H1 (cell line): ENCODE results near the gene ARHGAP10. TPM values are rescaled to one million over a fixed set of nuclear protein-coding genes. Genes with fewer than 3 reads are reported as not detected.

Experiments used
- CTCF ChIA-PET: fragments of 300-600 bp; sonication (Branson Sonifier 250); formaldehyde crosslinking; loops from one replicate; lab custom pipeline; 2021; ENCODE audit not compliant: partially characterized antibody; lab: Charles Lee
- POLR2A ChIA-PET: fragments of 300-600 bp; sonication (Branson Sonifier 250); formaldehyde crosslinking; loops from one replicate; lab custom pipeline; 2021; ENCODE audit warnings: inconsistent platforms; ENCODE audit not compliant: partially characterized antibody; lab: Charles Lee
- DNase-seq, 2 experiments: peaks; one replicate each; pipeline versions ENCODE4 v3.0.0 to v3.0.0-alpha.2; 2010 to 2022; ENCODE audit warnings: low spot score in 2 of 2, low read depth in 1 of 2, mixed read lengths in 1 of 2
- FAIRE-seq: peaks from 2 replicates; lab custom pipeline; 2011; peaks lifted over from hg19 to GRCh38; lab: Jason Lieb, UNC
- H2AFZ ChIP-seq: 2 replicates; pipeline ENCODE4 v1.8.1; 2012; ENCODE audit warnings: low read length, inconsistent platforms
- H2AK5ac ChIP-seq: 2 replicates; pipeline ENCODE4 v1.6.1; 2013; ENCODE audit warnings: low read depth, low read length
- H2BK120ac ChIP-seq: replicated peaks from 2 replicates; pipeline ENCODE3; 2013; ENCODE audit warnings: low read depth, low read length, inconsistent platforms
- H2BK12ac ChIP-seq: 2 replicates; pipeline ENCODE4 v1.6.1; 2013; ENCODE audit warnings: low read depth, low read length
- H2BK15ac ChIP-seq: 2 replicates; pipeline ENCODE4 v1.6.1; 2013; ENCODE audit warnings: low read length
- H2BK20ac ChIP-seq: 2 replicates; pipeline ENCODE4 v1.6.1; 2013; ENCODE audit warnings: low read length
- H2BK5ac ChIP-seq: 2 replicates; pipeline ENCODE4 v1.6.1; 2013; ENCODE audit warnings: low read depth, low read length
- H3K14ac ChIP-seq: 2 replicates; pipeline ENCODE4 v1.6.1; 2013; ENCODE audit warnings: inconsistent platforms; ENCODE audit not compliant: insufficient read length
- H3K18ac ChIP-seq: 2 replicates; pipeline ENCODE4 v1.6.1; 2013; ENCODE audit warnings: low read length; ENCODE audit errors: extremely low read depth
- H3K23ac ChIP-seq: 2 replicates; pipeline ENCODE4 v1.6.1; 2013; ENCODE audit warnings: inconsistent platforms; ENCODE audit not compliant: insufficient read length
- H3K23me2 ChIP-seq: 2 replicates; pipeline ENCODE4 v1.6.1; 2013; ENCODE audit warnings: low read depth, low read length
- H3K27ac ChIP-seq: 2 replicates; pipeline ENCODE4 v1.6.1; 2011; ENCODE audit warnings: low read depth, low read length, inconsistent platforms
- H3K27me3 ChIP-seq, 4 experiments: replicated peaks in 1 of 4; 1 replicate in 1 of 4; 2 replicates in 3 of 4; pipeline versions ENCODE4 v1.6.1 to v1.8.1; 2011 to 2013; ENCODE audit warnings: low read length in 3 of 4, mild to moderate bottlenecking in 3 of 4, inconsistent platforms in 2 of 4, mixed read lengths in 2 of 4, moderate library complexity in 1 of 4; ENCODE audit not compliant: control insufficient read depth in 3 of 4, insufficient read depth in 3 of 4; ENCODE audit errors: extremely low read depth in 1 of 4
- H3K36me3 ChIP-seq, 4 experiments: 2 replicates each; pipeline versions ENCODE4 v1.6.1 to v1.8.1; 2011 to 2013; ENCODE audit warnings: mild to moderate bottlenecking in 4 of 4, low read length in 3 of 4, moderate library complexity in 2 of 4, control low read depth in 1 of 4, inconsistent platforms in 1 of 4; ENCODE audit not compliant: insufficient read depth in 4 of 4, control insufficient read depth in 2 of 4
- H3K4ac ChIP-seq: replicated peaks from 2 replicates; pipeline ENCODE3; 2013; ENCODE audit warnings: low read length, low read depth, mixed read lengths, inconsistent platforms; ENCODE audit not compliant: insufficient read length
- H3K4me1 ChIP-seq, 4 experiments: replicated peaks in 1 of 4; 1 replicate in 1 of 4; 2 replicates in 3 of 4; pipeline versions ENCODE4 v1.6.1 to v1.8.1; 2011 to 2013; ENCODE audit warnings: low read length in 3 of 4, inconsistent platforms in 2 of 4, mixed read lengths in 1 of 4; ENCODE audit not compliant: insufficient read depth in 4 of 4, control insufficient read depth in 3 of 4
- H3K4me2 ChIP-seq, 2 experiments: 2 replicates each; pipeline versions ENCODE4 v1.6.1 to v1.8.1; 2011 to 2013; ENCODE audit warnings: low read depth in 2 of 2, low read length in 2 of 2, control low read depth in 1 of 2, inconsistent platforms in 1 of 2, mild to moderate bottlenecking in 1 of 2; ENCODE audit not compliant: insufficient read depth in 1 of 2
- H3K4me3 ChIP-seq, 4 experiments: fragments of 200-600, 300-600 bp in 1 of 4; sonication (generic), shearing (Covaris generic), sonication (Bioruptor Twin) in 1 of 4; 2 replicates each; pipeline versions ENCODE4 v1.5.1 to v1.8.1; 2011 to 2016; ENCODE audit warnings: low read length in 4 of 4, low read depth in 3 of 4, control low read depth in 2 of 4, inconsistent platforms in 2 of 4, mild to moderate bottlenecking in 2 of 4, mixed read lengths in 1 of 4, moderate library complexity in 1 of 4; ENCODE audit not compliant: insufficient read depth in 2 of 4; ENCODE audit errors: extremely low read depth in 1 of 4
- H3K56ac ChIP-seq: replicated peaks from 2 replicates; pipeline ENCODE3; 2013; ENCODE audit warnings: low read depth, mild to moderate bottlenecking, mixed read lengths, low read length, inconsistent platforms; ENCODE audit not compliant: insufficient read length
- H3K79me1 ChIP-seq: 2 replicates; pipeline ENCODE4 v1.6.1; 2013; ENCODE audit warnings: low read depth, low read length, control low read depth
- H3K79me2 ChIP-seq, 2 experiments: 2 replicates each; pipeline versions ENCODE4 v1.6.1 to v1.8.1; 2012 to 2013; ENCODE audit warnings: low read length in 2 of 2, mild to moderate bottlenecking in 2 of 2, inconsistent platforms in 1 of 2; ENCODE audit not compliant: insufficient read depth in 2 of 2, control insufficient read depth in 1 of 2
- H3K9ac ChIP-seq, 4 experiments: replicated peaks in 1 of 4; 1 replicate in 1 of 4; 2 replicates in 3 of 4; pipeline versions ENCODE4 v1.6.1 to v1.8.1; 2011 to 2013; ENCODE audit warnings: low read depth in 3 of 4, low read length in 3 of 4, control low read depth in 2 of 4, mild to moderate bottlenecking in 2 of 4, moderate library complexity in 2 of 4, inconsistent platforms in 1 of 4; ENCODE audit errors: extremely low read depth in 1 of 4
- H3K9me3 ChIP-seq, 2 experiments: 2 replicates each; pipeline versions ENCODE4 v1.6.1 to v1.8.1; 2012 to 2013; ENCODE audit warnings: mild to moderate bottlenecking in 2 of 2, moderate library complexity in 2 of 2, control low read depth in 1 of 2, inconsistent platforms in 1 of 2, low read depth in 1 of 2, low read length in 1 of 2, mixed read lengths in 1 of 2; ENCODE audit not compliant: insufficient read depth in 2 of 2
- H4K20me1 ChIP-seq, 2 experiments: replicated peaks in 1 of 2; 2 replicates each; pipeline versions ENCODE3 to v1.8.1; 2011 to 2013; ENCODE audit warnings: inconsistent platforms in 2 of 2, low read length in 2 of 2, mild to moderate bottlenecking in 1 of 2; ENCODE audit not compliant: insufficient read depth in 2 of 2, control insufficient read depth in 1 of 2
- H4K5ac ChIP-seq: 2 replicates; pipeline ENCODE4 v1.6.1; 2013; ENCODE audit warnings: low read length, low read depth, mixed read lengths, inconsistent platforms; ENCODE audit not compliant: insufficient read length
- H4K8ac ChIP-seq: 2 replicates; pipeline ENCODE4 v1.8.0; 2013; ENCODE audit warnings: mild to moderate bottlenecking, moderate library complexity, low read length, inconsistent platforms; ENCODE audit not compliant: insufficient read depth; ENCODE audit errors: extremely low read depth
- H4K91ac ChIP-seq: replicated peaks from 2 replicates; pipeline ENCODE3; 2013; ENCODE audit warnings: low read length, mixed read lengths, inconsistent platforms; ENCODE audit not compliant: insufficient read length
- CEBPB ChIP-seq: IDR thresholded peaks from 2 replicates; pipeline ENCODE4 v1.6.1; 2012; ENCODE audit warnings: low read depth, low read length
- GABPA ChIP-seq: IDR thresholded peaks from 2 replicates; pipeline ENCODE4 v1.6.1; 2011; ENCODE audit warnings: mild to moderate bottlenecking, low read length, moderate library complexity, borderline replicate concordance; ENCODE audit not compliant: insufficient read depth
- RAD21 ChIP-seq, 2 experiments: IDR thresholded peaks in 1 of 2; conservative IDR thresholded peaks in 1 of 2; 2 replicates each; pipeline ENCODE4 v1.6.1; 2011; ENCODE audit warnings: low read depth in 2 of 2, low read length in 2 of 2, improper control_type of control experiment in 1 of 2, inconsistent platforms in 1 of 2, mild to moderate bottlenecking in 1 of 2, moderate library complexity in 1 of 2
- RFX5 ChIP-seq: IDR thresholded peaks from 2 replicates; pipeline ENCODE4 v1.6.1; 2011; ENCODE audit warnings: low read depth, low read length, improper control_type of control experiment, borderline replicate concordance
- SIRT6 ChIP-seq: IDR thresholded peaks from one replicate; pipeline ENCODE4 v1.7.1; 2012; ENCODE audit warnings: low read length, inconsistent platforms
- WGBS, 2 experiments: shearing (Covaris generic) in 1 of 2; methylation state at CpG; one replicate each; pipeline versions ENCODE4 v1.1.6 to v1.1.7; 2013 to 2015; ENCODE audit warnings: low lambda C conversion rate in 2 of 2, mixed read lengths in 2 of 2, inconsistent platforms in 1 of 2, low coverage in 1 of 2, missing lambda C conversion rate in 1 of 2; ENCODE audit not compliant: insufficient replicate concordance in 2 of 2, insufficient coverage in 1 of 2, insufficient read length in 1 of 2; ENCODE audit errors: extremely low coverage in 1 of 2, missing lambda C conversion rate in 1 of 2; 5-methylcytosine and 5-hydroxymethylcytosine counted together
- polyA plus RNA-seq, 7 experiments: library from polyadenylated mRNA; depleted of rRNA in 3 of 7; stranded (reverse) in 5 of 7; unstranded in 2 of 7; fragments of >200 nt in 5 of 7; fragments of 200-250 nt in 2 of 7; gene quantifications; 1 replicate in 5 of 7; 2 replicates in 1 of 7; 4 replicates in 1 of 7; pipeline versions ENCODE4 v1.2.1 to v1.2.3, GENCODE V29; 2011 to 2013; ENCODE audit warnings: missing spikeins in 2 of 7, mixed read lengths in 2 of 7
- total RNA-seq: library from RNA; stranded (reverse); fragmentation: NEBNext Ultra II Directional; extraction: Animal tissue kit (Norgen Biotek cat#: 25700); gene quantifications from 2 replicates; pipeline ENCODE4 v1.2.1, GENCODE V29; 2021

The ARHGAP10 gene
- total and polyA plus RNA-seq, 2 of the 8 experiments (the other 6 are each of a cell fraction or from before 2014, with no cell fraction given): 3.7 to 6.1 TPM

DNA sequence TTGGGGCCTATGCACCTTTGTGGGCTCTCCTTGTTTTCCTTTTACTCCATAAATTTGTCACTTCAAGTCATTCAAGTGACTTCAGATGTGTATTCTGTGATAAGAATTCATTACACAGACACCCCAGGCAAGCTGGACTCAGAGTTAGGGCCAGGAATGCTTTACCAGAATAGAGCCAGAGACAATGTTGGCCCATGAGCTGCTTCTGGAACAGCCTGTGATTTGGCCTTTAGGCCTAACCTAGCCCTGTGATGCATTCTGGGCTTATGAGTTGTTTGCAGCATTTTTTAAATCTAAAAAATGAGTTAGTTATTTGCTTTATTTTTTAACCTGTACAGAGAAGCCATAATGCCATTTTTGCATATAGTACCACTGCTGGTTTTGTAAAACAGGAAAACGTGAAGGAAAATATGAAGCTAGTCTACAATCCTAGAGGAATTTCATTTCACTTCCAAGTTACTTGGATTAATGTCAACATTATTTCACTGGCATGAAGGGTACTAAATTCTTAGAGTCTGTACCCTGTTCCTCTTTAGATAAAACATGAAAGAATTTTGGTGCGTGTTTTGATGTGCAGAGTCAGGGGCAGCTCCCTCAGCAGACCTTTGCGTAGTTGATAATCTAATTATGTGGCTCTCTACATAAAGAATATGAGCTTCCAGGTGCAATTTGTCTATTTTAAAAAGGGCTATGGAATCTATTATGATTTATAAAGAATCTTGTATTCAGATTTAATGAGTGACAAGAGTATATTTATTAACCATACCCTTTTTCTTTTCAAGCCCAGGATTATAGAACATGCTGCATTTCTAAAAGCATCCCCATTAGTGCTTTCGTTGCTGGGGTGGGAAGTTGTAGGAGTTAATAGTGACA, 84.7 kb downstream of the ARHGAP10 start:
- H3K79me1 ChIP-seq: no peaks in the 10 kb centered on the region
- H3K9me3 ChIP-seq: no peaks in the 10 kb centered on the region
- H3K36me3 ChIP-seq: no peaks in the 10 kb centered on the region
- DNase-seq: no peak
- no peaks in the 10 kb centered on the region for H4K20me1 ChIP-seq
- no peak overlapping the region for H4K5ac ChIP-seq
- no peak overlapping the region for H4K91ac ChIP-seq
- no peak overlapping the region; a peak in 1 of 7 replicates for H3K9ac ChIP-seq
- no peak overlapping the region for H3K4ac ChIP-seq
- TF ChIP-seq RFX5 (no peak), GABPA (no peak), RAD21 (IDR thresholded peaks at IDR 0.05 in 1 of 2, conservative IDR thresholded peaks at IDR 0.05 in 1 of 2; ENCODE audit: low read depth in 2 of 2, low read length in 2 of 2) (no peak), SIRT6 (no peak), CEBPB (no peak)
- no peak overlapping the region for H2BK120ac ChIP-seq
- no peak overlapping the region for H2BK5ac ChIP-seq
- no peak overlapping the region for H2BK20ac ChIP-seq
- no peak overlapping the region for H3K14ac ChIP-seq
- H3K23me2 ChIP-seq: no peaks in the 10 kb centered on the region
- ChIA-PET POLR2A (no interaction called here), CTCF (interaction anchor here (0.6 to 2.0 kb wide), 5 partner anchors 9 to 50 kb away, joined by 3 to 7 read pairs (median 5); no protein-coding TSS in a partner anchor)
- H3K4me3 ChIP-seq: no peak overlapping the region
- H3K4me2 ChIP-seq: no peak overlapping the region
- H3K18ac ChIP-seq: no peak overlapping the region
- no peak overlapping the region for H4K8ac ChIP-seq
- WGBS, 2 experiments: 85% methylated on average over 4 of the region's 4 CpGs; no CpG with 5 or more reads in 1 of the 2 experiments
- no peak overlapping the region for H2BK15ac ChIP-seq
- no peaks in the 10 kb centered on the region for H3K27me3 ChIP-seq
- H3K56ac ChIP-seq: no peak overlapping the region
- no peak for FAIRE-seq
- no peaks in the 10 kb centered on the region; a peak in 2 of 7 replicates for H3K4me1 ChIP-seq
- H3K79me2 ChIP-seq: no peaks in the 10 kb centered on the region
- H2AFZ ChIP-seq: no peak overlapping the region
- H2BK12ac ChIP-seq: no peak overlapping the region
- no peak overlapping the region for H3K23ac ChIP-seq
- no peak overlapping the region for H2AK5ac ChIP-seq
- no peak overlapping the region for H3K27ac ChIP-seq
